Stimulated activated CD8-positive, alpha-beta memory T cell treated with anti-CD3 and anti-CD28 coated beads, Interleukin-7, amount 100 ng/mL, for 4 hours (primary cell): ENCODE measurements around the gene SNRPE.
"Not testable (repeated sequence)": the region's sequence is repeated elsewhere in the genome, so short reads cannot be mapped to it uniquely, and the experiment has no call there.

Experiments
- DNase-seq, 2 donors: peaks; one replicate each; pipeline ENCODE4 v3.0.0-alpha.2; 2020; ENCODE audit warnings: low read depth in 2 of 2

SNRPE gene

DNA sequence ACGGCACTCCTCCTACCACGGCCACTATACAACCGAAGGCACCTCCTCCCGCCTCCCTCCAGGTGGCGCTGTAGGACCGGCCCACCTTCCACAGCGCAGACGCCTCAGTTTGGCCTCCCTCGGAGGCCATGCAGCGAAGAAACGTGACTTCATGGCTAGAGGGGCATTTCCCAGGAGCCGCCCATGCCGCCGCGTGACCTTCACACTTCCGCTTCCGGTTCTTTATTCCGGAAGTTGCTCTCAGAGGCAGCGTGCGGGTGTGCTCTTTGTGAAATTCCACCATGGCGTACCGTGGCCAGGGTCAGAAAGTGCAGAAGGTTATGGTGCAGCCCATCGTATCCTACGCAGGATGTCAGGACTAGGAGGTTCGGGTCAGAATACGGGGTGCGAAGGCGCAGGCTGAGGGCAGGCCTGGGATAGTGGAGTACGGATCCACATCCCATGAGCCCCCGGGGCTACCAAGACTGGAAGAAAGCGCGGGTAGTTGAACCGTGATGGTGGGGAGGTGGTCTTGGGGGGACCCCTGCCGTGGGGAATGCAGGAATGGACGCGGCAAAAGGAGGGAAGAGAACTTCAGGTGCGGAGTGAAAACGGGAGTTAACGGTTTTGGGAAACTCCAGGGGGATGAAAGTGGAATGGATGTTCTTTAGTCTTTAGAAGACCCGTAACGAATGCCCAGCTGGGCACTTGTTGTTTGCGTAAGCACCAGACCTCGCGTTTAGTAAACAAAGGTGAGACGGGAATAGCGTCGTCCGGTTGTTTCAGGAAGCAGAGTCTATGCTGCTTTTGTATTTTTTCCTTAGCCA is at the start of gene SNRPE:
TSS of gene SNRPE (plus strand) at position 221 of the 806 bp plus-strand sequence. CDS start at position 282, 61 bp downstream.
- DNase-seq, result peak; percentile 92 to 94

GRCh38 chr1:203813581-203814341 is 47.6 kb upstream of the SNRPE start:
- DNase-seq, result no peak

GRCh38 chr1:203818399-203818798 is 43.0 kb upstream of the SNRPE start:
- DNase-seq, result no peak

- DNase-seq, result no peak
Observed at GRCh38 chr1:203823306-203823705, 38.1 kb upstream of the SNRPE start.

DNA sequence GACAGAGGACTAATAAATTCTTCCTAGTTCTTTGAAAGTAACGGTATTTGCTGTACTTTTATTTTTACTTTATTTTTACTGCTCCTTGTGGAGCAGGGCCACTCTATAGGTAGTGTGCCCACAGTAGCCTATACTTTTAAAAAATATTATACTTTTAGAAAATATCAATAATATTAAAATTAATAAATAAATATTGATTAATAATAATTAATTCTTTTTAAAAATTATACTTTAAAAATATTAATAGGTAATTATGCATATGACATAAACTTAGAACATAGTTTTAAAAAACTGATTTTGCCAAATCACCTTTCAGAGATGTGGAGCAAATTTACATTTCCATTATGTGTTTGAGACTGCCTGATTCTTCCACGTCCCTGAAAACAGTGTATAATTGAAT is 35.2 kb upstream of the SNRPE start:
- no peak for DNase-seq

DNA sequence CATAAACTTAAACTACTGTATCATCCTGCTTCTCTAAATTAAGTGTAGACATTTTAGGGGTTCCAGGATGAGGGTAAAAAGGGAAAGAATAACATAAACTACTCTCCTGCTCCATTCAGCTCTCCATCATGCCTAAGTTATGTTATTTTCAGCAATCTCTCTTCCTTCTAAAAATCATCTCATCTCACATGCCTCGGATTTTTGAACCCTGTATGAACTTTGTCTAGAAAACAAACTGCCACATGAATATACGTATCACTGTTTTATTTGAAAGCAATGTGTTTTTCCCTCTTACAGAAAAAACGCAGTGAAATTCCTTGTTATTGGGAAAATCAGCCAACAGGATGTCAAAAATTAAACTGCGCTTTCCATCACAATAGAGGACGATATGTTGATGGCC is 33.4 kb upstream of the SNRPE start:
- no peak for DNase-seq

GRCh38 chr1:203828503-203828902 is 32.9 kb upstream of the SNRPE start:
- DNase-seq, result no peak

- not testable (repeated sequence) for DNase-seq
Observed at GRCh38 chr1:203829247-203829646, 32.2 kb upstream of the SNRPE start.

DNA sequence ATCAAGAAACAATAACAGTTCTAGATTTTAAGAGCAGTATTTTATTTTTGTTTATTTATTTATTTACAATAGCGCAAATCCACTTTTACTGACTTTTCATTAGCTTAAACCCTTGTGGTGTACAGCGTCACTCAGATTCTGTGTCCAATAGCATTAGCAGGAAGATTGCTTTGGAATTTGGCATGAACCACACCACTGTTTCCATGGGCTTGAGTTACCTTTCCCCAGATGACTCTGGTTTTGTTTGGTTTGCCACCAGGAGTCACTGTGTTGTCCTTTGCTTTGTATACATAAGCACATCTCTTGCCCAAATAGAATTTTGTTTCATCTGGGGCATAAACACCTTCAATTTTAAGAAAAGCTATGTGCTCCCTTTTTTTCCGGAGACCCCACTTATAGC is 25.9 kb upstream of the SNRPE start:
- no peak for DNase-seq

DNA sequence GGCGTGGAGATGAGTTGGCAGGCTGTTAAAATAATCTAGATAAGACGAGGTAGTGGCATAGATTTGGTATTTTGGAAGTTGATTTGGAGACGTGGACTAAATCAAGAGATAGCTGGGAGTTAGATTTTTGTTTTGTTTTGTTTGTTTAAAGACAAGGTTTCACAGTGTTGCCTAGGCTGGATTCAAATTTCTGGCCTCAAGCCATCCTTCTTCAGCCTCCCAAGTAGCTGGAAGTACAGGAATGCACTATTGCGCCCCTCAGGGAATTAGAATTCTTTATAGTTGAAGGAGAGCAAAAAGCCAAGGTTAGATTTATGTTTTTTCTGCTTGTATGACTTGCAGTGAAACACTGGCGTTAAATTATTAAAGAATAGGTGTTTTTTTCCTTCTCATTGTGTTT is 22.3 kb upstream of the SNRPE start:
- no peak for DNase-seq

- no peak for DNase-seq
Observed at GRCh38 chr1:203840208-203840808, 21.1 kb upstream of the SNRPE start.

DNA sequence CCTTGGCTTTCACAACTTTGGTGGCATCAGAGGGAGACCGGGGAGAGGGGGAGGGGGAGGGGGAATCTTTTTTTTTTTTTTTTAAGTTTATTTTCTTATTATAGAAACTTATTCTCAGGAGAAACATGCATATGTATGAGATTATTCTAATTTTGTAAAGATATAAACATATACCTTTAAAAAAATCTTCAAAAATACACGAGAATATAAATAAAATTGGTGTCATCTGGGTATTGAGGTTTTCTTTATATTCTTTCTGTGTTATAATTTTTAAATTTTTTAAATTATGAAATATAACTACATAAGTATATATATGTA is 18.9 kb upstream of the SNRPE start:
- no peak for DNase-seq

GRCh38 chr1:203843435-203843834 is 18.0 kb upstream of the SNRPE start:
- DNase-seq, result no peak

DNA sequence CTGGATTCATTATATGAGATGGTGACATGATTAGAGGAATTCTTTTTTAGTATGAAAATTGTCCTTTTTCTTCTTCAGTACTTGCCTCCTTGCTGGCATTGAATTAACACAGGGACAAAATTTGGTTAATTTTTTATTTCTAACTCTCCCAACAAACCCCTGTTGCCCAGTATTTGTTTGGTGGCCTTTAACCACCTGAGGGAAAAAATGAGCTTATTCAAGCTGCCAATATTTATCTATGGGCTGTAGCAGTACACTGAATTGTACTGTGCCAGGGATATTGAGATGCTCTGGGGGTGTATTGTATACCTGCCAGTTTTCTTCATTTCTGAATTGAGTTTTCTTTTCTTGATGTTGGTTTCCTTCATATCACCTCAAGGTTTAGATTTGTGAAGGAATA is 8.3 kb upstream of the SNRPE start:
- DNase-seq, result not testable (repeated sequence)

DNA sequence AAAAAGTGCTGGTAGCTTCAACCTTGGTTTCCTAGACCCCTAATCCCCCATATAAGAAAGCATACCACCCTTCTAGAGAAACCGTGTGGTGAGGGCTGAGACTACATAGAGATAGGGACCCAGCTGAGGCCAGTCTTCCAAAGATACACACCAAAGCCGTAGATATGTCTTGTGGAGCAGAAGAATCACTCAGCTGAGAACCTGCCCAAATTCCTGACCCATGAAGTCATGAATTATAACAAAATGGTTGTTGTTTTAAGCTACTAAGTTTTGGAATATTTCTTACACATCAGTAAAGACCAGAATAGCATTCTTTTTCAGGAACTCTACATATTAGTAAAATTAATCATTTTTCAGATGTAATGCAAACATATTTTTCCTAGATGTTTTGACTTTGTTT is 3.3 kb upstream of the SNRPE start:
- no peak for DNase-seq

- DNase-seq, result no peak
Observed at GRCh38 chr1:203858975-203859374, 2.4 kb upstream of the SNRPE start.

GRCh38 chr1:203860396-203861025 is 888 bp upstream of the SNRPE start:
- DNase-seq, result no peak

DNA sequence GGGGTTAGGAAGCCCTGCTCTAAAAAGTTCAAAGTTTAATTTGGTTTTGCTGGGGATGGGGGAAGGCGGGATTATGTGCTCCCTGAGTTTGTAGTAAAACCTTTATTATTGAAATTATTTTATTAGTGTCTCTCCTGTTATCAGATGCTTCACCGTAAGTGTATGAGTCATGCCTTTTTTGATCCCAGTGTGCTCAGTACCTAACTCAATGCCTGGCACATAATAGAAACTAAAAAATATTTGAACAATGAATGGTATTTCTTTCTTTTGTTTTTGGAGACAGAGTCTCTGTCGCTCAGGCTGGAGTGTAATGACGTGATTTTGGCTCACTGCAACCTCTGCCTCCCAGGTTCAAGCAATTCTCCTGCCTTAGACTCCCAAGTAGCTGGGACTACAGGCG is 6.4 kb downstream of the SNRPE start:
- DNase-seq, result no peak

GRCh38 chr1:203870245-203870644 is 8.8 kb downstream of the SNRPE start:
- no peak for DNase-seq

- no peak for DNase-seq
Observed at GRCh38 chr1:203871114-203871880, 9.9 kb downstream of the SNRPE start.

DNA sequence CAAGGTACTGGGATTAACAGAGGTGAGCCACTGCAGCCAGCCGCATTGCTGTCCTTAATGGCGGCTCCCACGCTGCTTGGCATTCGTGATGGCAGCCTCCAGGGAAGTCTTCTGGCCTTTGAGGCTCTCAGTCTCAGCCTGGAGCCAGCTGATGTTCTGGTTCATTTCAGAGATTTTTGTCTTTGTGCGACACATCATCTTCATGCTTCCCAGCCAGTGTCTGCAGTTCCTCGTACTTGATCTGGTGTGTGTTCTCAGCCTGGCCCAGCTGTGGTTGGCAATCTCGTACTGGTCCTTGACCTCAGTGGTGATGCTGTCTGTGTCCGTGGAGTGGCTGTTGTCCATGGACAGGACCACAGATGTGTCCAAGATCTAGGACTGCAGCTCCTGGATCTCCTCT is 11.7 kb downstream of the SNRPE start:
- DNase-seq, result no peak

- DNase-seq, result no peak
Observed at GRCh38 chr1:203878422-203878821, 17.0 kb downstream of the SNRPE start.
